ENCODE measurements around the gene THSD4.

The THSD4 gene

DNA sequence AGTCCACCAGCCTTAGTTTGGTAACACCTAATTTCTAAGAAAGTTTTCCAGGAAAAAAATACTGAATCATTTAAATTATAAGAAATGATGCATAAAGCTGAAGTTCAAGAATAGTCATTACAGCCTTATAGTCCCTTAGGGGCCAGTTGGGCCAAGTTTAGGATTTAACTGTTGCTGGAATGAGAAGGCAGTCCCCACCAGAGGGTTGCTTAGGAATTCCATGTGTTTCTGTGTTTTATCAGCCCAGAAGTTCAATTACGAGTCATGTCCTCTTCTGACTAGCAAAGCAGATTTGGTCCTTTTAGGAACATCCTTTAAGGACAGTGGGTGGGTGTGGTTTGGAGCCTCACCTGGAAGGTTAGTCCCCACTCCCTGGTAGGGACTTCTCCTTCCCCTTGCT, 638.1 kb downstream of the THSD4 start:
- no peak for DNase-seq (ENCODE audit: low read depth)

- DNase-seq (ENCODE audit: low read depth) = no peak
These were observed 639.4 kb downstream of the THSD4 start for GRCh38 chr15:71754660-71755059.

DNA sequence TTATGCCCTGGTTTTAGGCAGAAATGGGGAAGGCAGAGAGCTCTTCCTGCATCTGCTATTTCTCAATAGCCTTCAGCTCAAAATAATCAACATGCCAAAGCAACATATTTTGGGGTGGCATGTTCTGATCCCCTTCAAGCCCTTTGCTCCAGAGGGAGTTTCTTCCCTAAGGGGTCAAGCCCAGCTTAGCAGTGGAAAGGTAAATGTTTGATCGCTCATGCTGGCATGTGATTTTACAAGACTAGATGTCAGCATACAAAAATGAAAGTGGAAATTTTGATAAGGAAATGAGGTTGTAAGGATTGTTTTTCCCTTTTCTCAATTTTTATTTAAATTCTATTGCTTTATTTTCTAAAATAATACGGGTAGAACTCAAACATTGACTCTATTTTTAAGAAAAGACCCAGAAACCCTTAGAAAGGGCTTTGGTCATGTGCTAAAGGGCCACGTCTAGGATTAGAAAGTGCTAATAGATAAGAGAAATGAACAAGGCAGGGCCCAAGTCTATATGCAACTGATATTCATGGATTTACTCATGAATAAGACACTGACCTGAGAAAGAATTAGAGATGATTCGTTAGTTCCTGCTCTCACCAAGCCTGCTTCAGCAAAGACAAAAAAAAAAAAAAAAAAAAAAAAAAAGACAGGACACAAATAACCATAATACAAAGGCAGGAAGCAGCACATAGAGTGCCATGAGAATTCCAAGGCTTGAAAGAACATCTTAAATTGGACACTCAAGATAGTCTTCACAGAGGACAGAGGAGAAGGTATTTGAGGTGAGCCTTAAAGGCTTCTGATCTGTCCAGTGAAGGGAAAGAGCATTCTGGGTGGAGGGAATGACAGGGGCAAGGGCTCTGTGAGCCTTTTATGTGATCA, 640.1 kb downstream of the THSD4 start:
- DNase-seq (ENCODE audit: low read depth) = no peak

DNA sequence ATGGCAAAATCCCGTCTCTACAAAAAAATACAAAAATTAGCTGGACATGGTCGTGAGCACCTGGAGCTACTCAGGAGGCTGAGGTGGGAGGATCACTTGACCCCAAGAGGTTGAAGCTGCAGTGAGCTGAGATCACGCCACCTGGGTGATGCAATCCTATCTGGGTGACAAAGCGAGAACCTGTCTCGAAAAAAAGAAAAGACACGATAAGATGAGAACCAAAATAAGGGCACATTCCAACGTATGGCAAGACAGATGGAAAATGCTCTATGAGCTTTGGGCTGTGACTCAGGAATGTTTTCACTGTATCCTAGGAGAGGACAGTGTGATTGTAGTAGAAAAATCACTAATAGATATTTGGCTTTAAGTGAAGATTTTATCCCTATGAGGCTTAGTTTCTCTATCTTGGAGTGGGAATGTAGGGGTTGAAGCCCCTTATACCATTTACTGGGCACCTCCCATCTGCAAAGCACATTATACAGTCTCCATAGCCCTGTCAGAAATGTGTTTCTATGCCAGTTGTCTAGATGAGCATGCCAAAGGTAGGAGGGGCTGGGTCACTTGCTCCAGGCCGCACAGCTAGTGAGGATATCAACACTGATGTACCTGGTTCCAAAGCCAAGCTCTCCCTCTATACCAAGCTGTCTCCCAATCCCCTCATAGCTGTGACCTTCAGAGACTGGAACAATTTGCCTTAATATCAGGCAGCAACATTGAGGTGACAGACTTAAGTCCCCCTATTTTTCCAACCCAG, 641.5 kb downstream of the THSD4 start:
- no peak for DNase-seq (ENCODE audit: low read depth)

DNA sequence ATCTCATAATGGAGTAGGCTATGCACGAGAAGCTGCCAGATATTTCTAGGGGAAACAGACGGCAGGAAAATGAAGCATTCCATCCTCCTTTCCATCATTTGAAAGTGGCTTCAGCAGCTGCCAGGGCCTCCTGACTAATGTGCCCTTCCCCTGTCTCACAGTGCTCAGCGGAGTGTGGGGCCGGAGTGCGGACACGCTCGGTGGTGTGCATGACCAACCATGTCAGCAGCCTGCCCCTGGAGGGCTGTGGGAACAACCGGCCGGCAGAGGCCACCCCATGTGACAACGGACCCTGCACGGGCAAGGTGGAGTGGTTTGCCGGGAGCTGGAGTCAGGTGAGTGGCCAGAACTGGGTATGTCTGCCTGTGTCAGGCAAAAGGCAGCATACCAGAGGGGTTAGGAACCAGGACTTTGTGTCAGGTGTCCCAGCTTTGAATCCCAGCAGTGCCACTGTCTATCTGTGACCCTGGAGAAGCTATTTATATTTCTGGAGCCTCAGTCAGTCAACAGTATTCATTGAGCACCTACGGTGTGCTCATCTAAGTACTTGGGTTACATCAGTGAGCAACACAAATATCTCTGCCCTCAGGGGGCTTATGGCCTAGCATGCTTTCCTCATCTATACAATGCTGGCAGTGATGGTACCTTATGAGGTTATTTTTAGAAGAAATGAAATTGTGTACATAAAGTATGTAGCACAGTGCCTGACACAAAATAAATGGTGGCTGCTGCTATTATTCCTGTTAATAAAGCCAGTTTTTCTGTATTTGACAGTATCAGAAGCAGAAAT, 642.7 kb downstream of the THSD4 start:
- no peak for DNase-seq (ENCODE audit: low read depth)

DNA sequence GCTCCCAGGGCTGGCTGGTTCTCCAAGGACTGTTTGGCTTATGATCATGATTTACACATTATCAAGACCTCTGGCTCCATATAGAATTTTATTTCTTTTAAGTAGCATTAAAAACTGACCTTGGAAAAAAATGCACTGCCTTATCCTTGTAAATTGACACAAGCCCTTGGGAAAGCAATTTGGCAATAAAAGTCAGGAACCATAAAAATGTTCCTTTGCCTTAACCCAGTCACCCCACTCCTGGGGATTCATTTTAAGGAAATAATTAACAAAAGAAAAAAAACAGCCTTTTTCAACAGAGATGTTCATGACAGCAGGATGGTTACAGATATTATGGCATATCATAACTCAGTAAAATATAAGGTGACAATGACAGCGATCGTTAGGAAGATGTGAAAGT, 643.4 kb downstream of the THSD4 start:
- no peak for DNase-seq (ENCODE audit: low read depth)

DNA sequence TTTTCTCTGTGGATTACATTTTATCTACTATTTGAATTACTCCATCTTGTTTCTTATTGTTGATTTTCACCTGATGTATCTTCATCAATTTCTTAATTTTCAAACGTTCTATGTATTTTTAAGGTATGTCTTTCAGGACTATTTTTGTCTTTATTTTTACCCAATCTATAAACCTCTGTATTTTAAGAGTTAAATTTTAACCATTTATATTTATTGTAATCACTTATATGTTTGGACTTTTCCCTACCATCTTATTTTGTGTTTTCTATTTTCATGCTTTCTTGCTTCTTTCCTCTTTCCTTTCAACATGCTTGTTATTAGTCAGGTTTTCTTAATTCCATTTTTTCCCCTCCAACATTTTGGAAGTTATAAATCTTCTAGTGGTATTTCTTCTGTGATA, 645.6 kb downstream of the THSD4 start:
- DNase-seq (ENCODE audit: low read depth) = no peak

GRCh38 chr15:71761649-71762048, 646.4 kb downstream of the THSD4 start:
- no peak for DNase-seq (ENCODE audit: low read depth)

DNA sequence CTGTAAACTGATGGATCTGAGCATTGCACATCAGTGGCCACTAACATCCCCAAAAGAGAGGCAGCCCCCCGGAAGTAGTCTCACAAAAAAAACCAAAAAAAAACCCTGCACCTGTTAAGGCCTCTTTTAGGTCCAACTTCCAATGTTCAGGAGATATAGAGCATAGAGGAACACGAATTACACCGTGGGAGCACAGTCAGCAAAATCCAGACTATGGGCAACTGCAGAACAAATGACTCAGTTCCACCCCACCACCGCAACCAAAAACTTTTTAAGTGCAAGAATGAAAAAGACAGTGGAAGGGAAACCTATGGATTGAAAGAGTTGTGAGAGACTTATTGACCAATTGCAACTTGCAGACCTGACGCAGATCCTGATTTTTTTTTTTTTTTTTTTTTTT, 652.9 kb downstream of the THSD4 start:
- no peak for DNase-seq (ENCODE audit: low read depth)

- no peak for DNase-seq (ENCODE audit: low read depth)
These were observed 658.1 kb downstream of the THSD4 start for GRCh38 chr15:71773206-71773859.

DNA sequence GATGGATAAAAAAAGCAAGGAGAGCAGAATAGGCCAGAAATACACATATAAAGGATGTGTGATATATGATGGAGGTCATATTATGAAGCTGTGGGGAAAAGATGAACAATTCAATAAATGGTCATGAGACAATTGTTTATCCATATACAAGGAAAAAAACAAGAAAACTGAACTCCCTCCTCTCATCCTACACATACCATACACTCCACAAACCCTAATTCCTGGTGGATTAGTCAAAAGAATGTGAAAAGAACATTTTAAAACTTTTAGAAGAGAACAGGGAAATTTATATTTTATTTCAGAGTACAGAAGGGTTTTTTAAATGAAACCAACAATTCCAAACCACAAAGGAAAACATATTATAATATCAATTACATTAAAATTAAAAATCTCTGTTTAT, 660.6 kb downstream of the THSD4 start:
- no peak for DNase-seq (ENCODE audit: low read depth)

DNA sequence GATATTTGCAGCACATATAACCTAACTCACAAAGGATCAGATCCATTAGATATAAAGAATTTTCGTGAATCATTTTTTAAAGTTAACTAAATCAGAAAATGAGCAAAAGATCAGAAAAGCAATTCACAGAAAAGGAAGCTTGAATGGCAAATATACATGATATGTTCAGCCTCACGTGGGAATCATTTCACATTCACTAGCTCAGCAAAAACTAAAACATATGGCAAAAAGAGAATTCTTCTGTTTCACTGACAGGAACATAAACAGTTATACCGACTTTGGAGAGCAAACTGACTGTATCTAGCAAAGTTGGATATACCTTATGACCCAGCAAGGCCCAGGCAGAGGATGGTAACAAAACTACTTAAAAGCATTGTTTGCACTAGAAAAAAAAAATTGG, 661.0 kb downstream of the THSD4 start:
- DNase-seq (ENCODE audit: low read depth) = no peak

- no peak for DNase-seq (ENCODE audit: low read depth)
These were observed 662.1 kb downstream of the THSD4 start for GRCh38 chr15:71777216-71777943.

DNA sequence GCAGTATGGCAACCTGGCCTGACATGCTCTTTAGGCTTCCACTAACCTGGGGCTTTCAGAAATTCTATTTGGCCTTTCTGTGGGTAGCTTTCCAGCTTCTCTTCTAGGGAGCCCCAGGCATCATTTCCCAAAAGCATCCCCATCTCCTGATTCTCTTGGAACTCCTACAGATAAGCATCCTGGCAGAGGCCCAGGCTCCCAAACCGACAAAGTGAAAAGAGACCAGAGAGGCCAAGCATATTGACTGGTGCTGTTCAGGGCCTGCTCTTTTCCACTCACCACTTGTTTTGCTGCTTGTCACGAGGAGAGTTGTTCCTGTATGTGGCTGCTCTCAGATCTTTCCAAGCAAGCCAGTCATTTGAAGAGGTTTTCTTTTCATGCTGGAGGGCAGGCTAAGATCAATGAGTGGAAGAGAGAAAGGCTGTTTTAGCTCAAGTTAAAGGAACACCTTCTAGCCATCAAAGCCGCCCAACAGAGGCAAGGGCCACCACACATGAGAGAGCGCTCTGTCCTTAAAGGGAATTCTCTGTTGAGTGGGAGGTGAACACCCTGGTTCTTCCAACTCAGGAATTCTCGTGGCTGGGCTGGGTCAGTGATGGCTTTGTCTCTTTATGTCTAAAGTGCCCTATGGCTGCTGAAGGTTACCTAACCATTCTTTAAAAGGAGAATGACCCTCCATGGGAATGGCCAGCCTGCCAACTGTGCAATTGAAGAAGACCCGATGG, 664.0 kb downstream of the THSD4 start:
- no peak for DNase-seq (ENCODE audit: low read depth)

DNA sequence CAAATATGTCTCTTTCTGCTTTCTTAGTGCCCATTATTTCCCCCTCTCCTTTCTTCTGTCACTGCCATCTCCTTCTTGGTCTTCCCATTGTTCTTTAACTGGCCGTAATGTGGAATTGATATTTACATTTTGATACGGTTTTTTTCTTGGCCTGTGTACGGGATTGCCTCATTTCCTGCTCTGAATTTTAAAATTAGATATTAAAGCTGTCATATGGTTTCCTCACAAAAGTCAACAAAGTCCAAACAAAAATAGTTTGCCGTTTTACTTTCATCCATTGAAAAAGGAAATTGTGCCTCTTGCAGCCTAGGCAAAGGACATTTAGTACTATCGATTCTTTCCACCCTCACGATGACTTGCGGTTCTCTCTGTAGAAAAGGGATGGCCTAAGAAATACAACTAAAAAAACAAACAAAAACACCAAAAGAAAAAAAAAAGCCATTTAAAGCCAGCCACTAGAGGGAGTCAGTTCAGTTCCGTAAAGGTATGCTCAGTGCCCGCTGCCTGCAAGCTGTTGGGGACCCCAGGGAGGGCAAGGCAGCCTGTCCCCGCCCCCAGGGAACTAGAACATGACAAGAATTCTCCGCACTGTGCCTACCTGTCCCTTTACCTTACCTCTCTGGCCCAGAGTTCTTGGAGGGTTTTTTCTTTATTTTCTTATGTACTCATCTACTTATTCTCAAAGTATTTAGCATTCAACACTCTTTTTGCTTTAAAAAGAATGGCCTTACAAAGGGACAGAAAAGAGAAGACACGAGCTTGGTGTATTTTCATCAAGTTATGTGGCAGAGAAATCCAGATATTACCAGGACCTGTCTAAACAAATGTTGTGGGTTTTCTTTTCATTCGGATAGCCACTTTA, 665.1 kb downstream of the THSD4 start:
- DNase-seq (ENCODE audit: low read depth) = peak; percentile 6

- no peak for DNase-seq (ENCODE audit: low read depth)
These were observed 666.1 kb downstream of the THSD4 start for GRCh38 chr15:71781179-71781964.

GRCh38 chr15:71781965-71782265, 666.6 kb downstream of the THSD4 start:
- no peak for DNase-seq (ENCODE audit: low read depth)

DNA sequence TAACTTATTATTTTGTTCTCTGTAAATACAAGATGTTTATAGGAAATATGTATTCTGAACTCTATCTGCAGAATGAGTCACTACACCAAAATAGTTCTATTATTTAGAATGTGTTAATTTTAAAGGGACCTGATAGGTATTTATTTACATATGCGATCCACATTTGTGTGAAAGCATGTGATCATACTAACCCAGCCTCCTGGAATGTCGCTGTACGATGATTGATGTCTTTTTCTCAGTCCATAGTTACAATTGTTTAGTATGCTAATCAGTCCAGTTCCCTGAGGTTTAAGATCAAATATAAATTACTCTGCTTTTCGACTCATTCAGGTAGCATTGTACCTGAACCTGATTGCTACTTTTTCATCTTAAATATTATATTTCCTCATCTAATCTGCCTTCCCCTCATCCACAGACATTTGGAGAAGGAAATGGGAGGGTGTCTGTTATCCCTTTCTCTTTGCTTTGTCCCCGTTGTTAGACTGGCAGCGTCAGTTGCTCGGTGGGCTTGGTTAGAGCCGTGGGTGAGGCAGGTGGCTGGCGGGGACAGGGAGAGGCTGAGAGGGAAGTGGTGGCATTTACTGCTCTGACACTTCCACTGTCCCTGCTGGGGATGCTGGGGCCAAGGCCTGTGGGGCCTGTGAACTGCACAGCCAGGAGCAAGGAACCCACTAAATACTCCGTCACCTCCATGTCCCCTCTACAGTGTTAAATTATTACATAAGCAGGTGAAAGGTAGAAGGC, 667.3 kb downstream of the THSD4 start:
- no peak for DNase-seq (ENCODE audit: low read depth)
